GM19463 (cell line): ENCODE results near the gene CEP170B.
"Not testable (repeated sequence)": the region's sequence is repeated elsewhere in the genome, so short reads cannot be mapped to it uniquely, and the experiment has no call there.

Source experiments
- ATAC-seq: cut with Tn5 transposase; IDR thresholded peaks from one replicate; pipeline ENCODE4 v1.9.1; 2021; ENCODE audit warnings: mild to moderate bottlenecking, moderate library complexity; ENCODE audit not compliant: unreplicated experiment

Gene CEP170B

GRCh38 chr14:104865081-104865630, at the start of gene CEP170B:
Gene CEP170B (plus strand): TSS chr14:104865268. CDS start chr14:104868451, 3,183 bp downstream.
- ATAC-seq: no peak

- no peak for ATAC-seq
Measured at GRCh38 chr14:104816616-104816884, 48.5 kb upstream of the CEP170B start.

- no peak for ATAC-seq
Measured at GRCh38 chr14:104817930-104818713, 46.9 kb upstream of the CEP170B start.

GRCh38 chr14:104818714-104819161, 46.3 kb upstream of the CEP170B start:
- no peak for ATAC-seq

GRCh38 chr14:104819361-104819781, 45.7 kb upstream of the CEP170B start:
- ATAC-seq: no peak

GRCh38 chr14:104820669-104821228, 44.3 kb upstream of the CEP170B start:
- ATAC-seq: no peak

- ATAC-seq: no peak
Measured at GRCh38 chr14:104821229-104821945, 43.7 kb upstream of the CEP170B start.

GRCh38 chr14:104821971-104822608, 43.0 kb upstream of the CEP170B start:
- ATAC-seq: no peak

- ATAC-seq: no peak
Measured at GRCh38 chr14:104822821-104823615, 42.0 kb upstream of the CEP170B start.

GRCh38 chr14:104824353-104824997, 40.6 kb upstream of the CEP170B start:
- ATAC-seq: no peak

- peak; percentile 74 for ATAC-seq
Measured at GRCh38 chr14:104826189-104826860, 38.7 kb upstream of the CEP170B start.

- ATAC-seq: no peak
Measured at GRCh38 chr14:104826861-104827176, 38.2 kb upstream of the CEP170B start.

GRCh38 chr14:104827177-104828055, 37.7 kb upstream of the CEP170B start:
- ATAC-seq: no peak

GRCh38 chr14:104830781-104831180, 34.3 kb upstream of the CEP170B start:
- ATAC-seq: no peak

GRCh38 chr14:104836171-104836935, 28.7 kb upstream of the CEP170B start:
- ATAC-seq: not testable (repeated sequence)

- ATAC-seq: no peak
Measured at GRCh38 chr14:104841730-104842129, 23.3 kb upstream of the CEP170B start.

GRCh38 chr14:104843006-104843405, 22.1 kb upstream of the CEP170B start:
- no peak for ATAC-seq
